BE2C (cell line): ENCODE results near the gene GATAD2A.
"Not testable (repeated sequence)": the region's sequence is repeated elsewhere in the genome, so short reads cannot be mapped to it uniquely, and the experiment has no call there.

ENCODE experiments used
- DNase-seq: peaks from one replicate; pipeline ENCODE4 v3.0.0-alpha.2; 2020
- H3K27me3 ChIP-seq: fragments of 250-450 bp; sonication (Bioruptor Pico); 2 replicates; pipeline ENCODE4 v1.5.1; 2020; ENCODE audit warnings: mild to moderate bottlenecking
- H3K36me3 ChIP-seq: fragments of 250-450 bp; sonication (Bioruptor Pico); 2 replicates; pipeline ENCODE4 v1.5.1; 2020; ENCODE audit warnings: mild to moderate bottlenecking
- H3K4me1 ChIP-seq: fragments of 250-450 bp; sonication (Bioruptor Pico); 2 replicates; pipeline ENCODE4 v1.5.1; 2020
- H3K4me3 ChIP-seq: 2 replicates; pipeline ENCODE4 v1.5.1; 2011; ENCODE audit warnings: low read depth, low read length
- H3K9me3 ChIP-seq: fragments of 250-450 bp; sonication (Bioruptor Pico); 2 replicates; pipeline ENCODE4 v1.5.1; 2020
- CTCF ChIP-seq: IDR thresholded peaks from 2 replicates; pipeline ENCODE4 v1.5.1; 2012; ENCODE audit warnings: mild to moderate bottlenecking, low read depth, low read length

The GATAD2A gene

GRCh38 chr19:19387108-19387507 is 18.4 kb upstream of the GATAD2A start:
- no peaks in the 10 kb centered on the region for H3K36me3 ChIP-seq
- 0 out of 2 replicates have a peak, but pooled peaks cover 4% of the 10 kb centered on the region for H3K9me3 ChIP-seq
- DNase-seq, result no peak
- H3K27me3 ChIP-seq, result no peaks in the 10 kb centered on the region
- peak overlapping the region; percentile 90 for H3K4me3 ChIP-seq
- H3K4me1 ChIP-seq, result peaks cover 2% of the 10 kb centered on the region
- no peak for TF ChIP-seq CTCF

GRCh38 chr19:19388568-19389555 is 16.6 kb upstream of the GATAD2A start:
- DNase-seq, result no peak
- H3K36me3 ChIP-seq, result no peaks in the 10 kb centered on the region
- 0 out of 2 replicates have a peak, but pooled peaks cover 4% of the 10 kb centered on the region for H3K9me3 ChIP-seq
- no peak overlapping the region for H3K4me3 ChIP-seq
- no peak for TF ChIP-seq CTCF
- no peaks in the 10 kb centered on the region for H3K27me3 ChIP-seq
- H3K4me1 ChIP-seq, result peaks cover 2% of the 10 kb centered on the region

- not testable (repeated sequence) for H3K27me3 ChIP-seq, H3K36me3 ChIP-seq, H3K4me1 ChIP-seq, H3K4me3 ChIP-seq, H3K9me3 ChIP-seq, DNase-seq
Measured at GRCh38 chr19:19389683-19390082, 15.8 kb upstream of the GATAD2A start.

- not testable (repeated sequence) for H3K36me3 ChIP-seq, DNase-seq, H3K4me3 ChIP-seq, H3K27me3 ChIP-seq, H3K9me3 ChIP-seq, H3K4me1 ChIP-seq
Measured at GRCh38 chr19:19394333-19394732, 11.1 kb upstream of the GATAD2A start.

GRCh38 chr19:19399733-19400433 is 5.6 kb upstream of the GATAD2A start:
- H3K27me3 ChIP-seq, result no peaks in the 10 kb centered on the region
- no peaks in the 10 kb centered on the region for H3K9me3 ChIP-seq
- TF ChIP-seq CTCF, result no peak
- no peak for DNase-seq
- no peak overlapping the region for H3K4me3 ChIP-seq
- no peaks in the 10 kb centered on the region for H3K36me3 ChIP-seq
- no peaks in the 10 kb centered on the region; the same call in 1 of the 2 replicates for H3K4me1 ChIP-seq

- Histone ChIP-seq H3K36me3 (no peaks in the 10 kb centered on the region), H3K9me3 (no peaks in the 10 kb centered on the region), H3K4me3 (no peak overlapping the region), H3K4me1 (no peaks in the 10 kb centered on the region; the same call in 1 of the 2 replicates), H3K27me3 (no peaks in the 10 kb centered on the region)
- DNase-seq, result no peak
- TF ChIP-seq CTCF, result no peak
Measured at GRCh38 chr19:19402656-19403372, 2.7 kb upstream of the GATAD2A start.
